WTC11 (cell line): ENCODE measurements around the gene SURF1. TPM values are rescaled to one million over a fixed set of nuclear protein-coding genes. Genes with fewer than 3 reads are reported as not detected.

Experiments
- HMGA2 ChIP-seq: fragments of 250-450 bp; sonication (Bioruptor Pico); IDR thresholded peaks from 2 replicates; pipeline ENCODE4 v1.4.0; 2021; ENCODE audit warnings: mild to moderate bottlenecking, moderate library complexity
- JUN ChIP-seq: sonication (generic); formaldehyde crosslinking; IDR thresholded peaks from 2 replicates; pipeline ENCODE4 v1.8.0; 2023; ENCODE audit warnings: mild to moderate bottlenecking, missing genetic modification reagents
- NFATC4 ChIP-seq: fragments of 250-450 bp; sonication (Bioruptor Pico); IDR thresholded peaks from 2 replicates; pipeline ENCODE4 v1.9.0; 2021; ENCODE audit warnings: mild to moderate bottlenecking
- NR3C1 ChIP-seq: sonication (generic); formaldehyde crosslinking; conservative IDR thresholded peaks from 2 replicates; pipeline ENCODE4 v1.8.1; 2023; ENCODE audit warnings: low read depth, mild to moderate bottlenecking, missing genetic modification reagents
- OVOL2 ChIP-seq: fragments of 250-450 bp; sonication (Bioruptor Pico); IDR thresholded peaks from 2 replicates; pipeline ENCODE4 v1.9.0; 2021; ENCODE audit warnings: mild to moderate bottlenecking, borderline replicate concordance
- SP1 ChIP-seq: sonication (generic); formaldehyde crosslinking; conservative IDR thresholded peaks from 2 replicates; pipeline ENCODE4 v1.8.1; 2022; ENCODE audit warnings: missing genetic modification reagents
- ZBTB21 ChIP-seq: sonication (generic); formaldehyde crosslinking; IDR thresholded peaks from 2 replicates; pipeline ENCODE4 v1.8.1; 2023; ENCODE audit warnings: mild to moderate bottlenecking, missing genetic modification reagents, borderline replicate concordance
- ZNF219 ChIP-seq: sonication (generic); formaldehyde crosslinking; IDR thresholded peaks from 2 replicates; pipeline ENCODE4 v1.8.0; 2023; ENCODE audit warnings: missing genetic modification reagents, mild to moderate bottlenecking, borderline replicate concordance
- ZNF232 ChIP-seq: sonication (generic); formaldehyde crosslinking; IDR thresholded peaks from 2 replicates; pipeline ENCODE4 v1.8.0; 2022; ENCODE audit warnings: mild to moderate bottlenecking, missing genetic modification reagents
- ZNF263 ChIP-seq: sonication (generic); formaldehyde crosslinking; IDR thresholded peaks from 2 replicates; pipeline ENCODE4 v1.8.1; 2022; ENCODE audit warnings: low read depth, mild to moderate bottlenecking, moderate library complexity, missing genetic modification reagents
- ZNF532 ChIP-seq: fragments of 250-450 bp; sonication (Bioruptor Pico); IDR thresholded peaks from 2 replicates; pipeline ENCODE4 v1.9.0; 2021; ENCODE audit warnings: mild to moderate bottlenecking, borderline replicate concordance
- total RNA-seq: library from RNA; stranded (reverse); gene quantifications from 3 replicates; pipeline ENCODE4 v1.2.3, GENCODE V29; 2021
- TF ChIP-seq, protein P1 (sequence below): fragments of 250-450 bp; sonication (Bioruptor Pico); IDR thresholded peaks from 2 replicates; pipeline ENCODE4 v1.9.0; 2021; ENCODE audit warnings: moderate library complexity, mild to moderate bottlenecking, inconsistent platforms, borderline replicate concordance
- TF ChIP-seq, protein P2 (sequence below): sonication (generic); formaldehyde crosslinking; IDR thresholded peaks from 2 replicates; pipeline ENCODE4 v1.8.0; 2022; ENCODE audit warnings: mild to moderate bottlenecking, missing genetic modification reagents
- TF ChIP-seq, protein P3 (sequence below): sonication (generic); formaldehyde crosslinking; IDR thresholded peaks from 2 replicates; pipeline ENCODE4 v1.8.0; 2023; ENCODE audit warnings: mild to moderate bottlenecking, missing genetic modification reagents
- TF ChIP-seq, protein P4 (sequence below): sonication (generic); formaldehyde crosslinking; IDR thresholded peaks from 2 replicates; pipeline ENCODE4 v1.8.1; 2023; ENCODE audit warnings: mild to moderate bottlenecking, missing genetic modification reagents

SURF1 gene
- total RNA-seq, 1 experiment from 2014 or later: 33.3 TPM

DNA sequence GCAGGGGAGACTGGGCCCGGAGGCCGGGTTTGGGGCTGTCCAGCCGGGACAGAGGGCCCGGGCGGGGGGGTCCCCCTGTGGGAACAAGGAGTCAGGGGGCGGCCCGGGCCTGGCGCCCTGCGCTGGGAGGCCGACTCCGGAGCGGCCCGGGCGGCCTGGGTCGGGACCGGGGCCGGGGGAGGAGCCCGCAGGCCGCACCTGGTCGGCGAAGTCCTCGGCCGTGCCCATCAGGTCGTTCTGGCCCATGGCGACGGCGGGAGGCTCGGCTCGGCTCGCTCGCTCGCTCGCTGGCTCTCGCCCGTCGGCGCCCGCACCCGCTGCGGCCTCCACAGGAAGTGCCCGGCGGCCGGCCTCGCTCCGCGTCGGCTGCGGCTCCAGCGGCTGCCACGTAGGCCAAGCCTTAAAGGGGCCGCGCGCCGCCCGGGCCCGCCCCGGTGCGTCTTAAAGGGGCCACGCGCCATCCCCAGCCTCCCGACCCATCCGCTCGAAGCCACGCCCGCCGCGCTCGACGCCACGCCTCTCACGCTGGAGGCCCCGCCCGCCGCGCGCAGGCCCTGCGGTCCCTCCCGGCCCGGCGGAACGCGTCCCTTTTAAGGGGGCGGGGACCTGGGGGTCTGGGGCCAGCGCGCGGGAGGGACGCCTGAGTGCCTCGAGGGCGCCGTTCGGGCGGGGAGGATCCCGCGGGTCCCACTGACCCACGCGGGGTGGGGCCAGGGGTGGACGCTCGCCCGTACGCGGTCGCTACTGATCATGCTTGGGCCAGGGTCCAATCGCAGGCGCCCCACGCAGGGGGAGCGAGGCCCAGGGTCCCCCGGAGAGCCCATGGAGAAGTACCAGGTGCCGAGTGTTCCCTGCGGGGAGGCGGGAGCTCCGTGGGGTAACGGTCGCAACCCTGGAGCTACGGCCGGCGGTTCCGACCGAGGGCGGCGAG, 19.7 kb upstream of the SURF1 start, which contains the start of the genes STKLD1 and SURF4 (continued):
- TF ChIP-seq ZNF532 (CRISPR knock-in tag) (no peak), HMGA2 (CRISPR knock-in tag) (no peak), ZNF232 (CRISPR knock-in tag) (peak; percentile 26), SP1 (CRISPR knock-in tag) (peak; percentile 100), JUN (CRISPR knock-in tag) (no peak), NFATC4 (CRISPR knock-in tag) (no peak), OVOL2 (no peak), ZNF263 (peak; percentile 29; the same call in 1 of the 2 replicates), ZNF219 (CRISPR knock-in tag) (no peak), NR3C1 (CRISPR knock-in tag) (0 out of 2 replicates have a peak, but pooled peaks have one; percentile 70), ZBTB21 (peak; percentile 76)
- TF ChIP-seq, protein P1, sequence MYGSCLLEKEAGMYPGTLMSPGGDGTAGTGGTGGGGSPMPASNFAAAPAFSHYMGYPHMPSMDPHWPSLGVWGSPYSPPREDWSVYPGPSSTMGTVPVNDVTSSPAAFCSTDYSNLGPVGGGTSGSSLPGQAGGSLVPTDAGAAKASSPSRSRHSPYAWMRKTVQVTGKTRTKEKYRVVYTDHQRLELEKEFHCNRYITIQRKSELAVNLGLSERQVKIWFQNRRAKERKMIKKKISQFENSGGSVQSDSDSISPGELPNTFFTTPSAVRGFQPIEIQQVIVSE: no peak
- TF ChIP-seq, protein P2, sequence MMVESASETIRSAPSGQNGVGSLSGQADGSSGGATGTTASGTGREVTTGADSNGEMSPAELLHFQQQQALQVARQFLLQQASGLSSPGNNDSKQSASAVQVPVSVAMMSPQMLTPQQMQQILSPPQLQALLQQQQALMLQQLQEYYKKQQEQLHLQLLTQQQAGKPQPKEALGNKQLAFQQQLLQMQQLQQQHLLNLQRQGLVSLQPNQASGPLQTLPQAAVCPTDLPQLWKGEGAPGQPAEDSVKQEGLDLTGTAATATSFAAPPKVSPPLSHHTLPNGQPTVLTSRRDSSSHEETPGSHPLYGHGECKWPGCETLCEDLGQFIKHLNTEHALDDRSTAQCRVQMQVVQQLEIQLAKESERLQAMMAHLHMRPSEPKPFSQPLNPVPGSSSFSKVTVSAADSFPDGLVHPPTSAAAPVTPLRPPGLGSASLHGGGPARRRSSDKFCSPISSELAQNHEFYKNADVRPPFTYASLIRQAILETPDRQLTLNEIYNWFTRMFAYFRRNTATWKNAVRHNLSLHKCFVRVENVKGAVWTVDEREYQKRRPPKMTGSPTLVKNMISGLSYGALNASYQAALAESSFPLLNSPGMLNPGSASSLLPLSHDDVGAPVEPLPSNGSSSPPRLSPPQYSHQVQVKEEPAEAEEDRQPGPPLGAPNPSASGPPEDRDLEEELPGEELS: peak; percentile 14; the same call in 1 of the 2 replicates
- TF ChIP-seq, protein P3, sequence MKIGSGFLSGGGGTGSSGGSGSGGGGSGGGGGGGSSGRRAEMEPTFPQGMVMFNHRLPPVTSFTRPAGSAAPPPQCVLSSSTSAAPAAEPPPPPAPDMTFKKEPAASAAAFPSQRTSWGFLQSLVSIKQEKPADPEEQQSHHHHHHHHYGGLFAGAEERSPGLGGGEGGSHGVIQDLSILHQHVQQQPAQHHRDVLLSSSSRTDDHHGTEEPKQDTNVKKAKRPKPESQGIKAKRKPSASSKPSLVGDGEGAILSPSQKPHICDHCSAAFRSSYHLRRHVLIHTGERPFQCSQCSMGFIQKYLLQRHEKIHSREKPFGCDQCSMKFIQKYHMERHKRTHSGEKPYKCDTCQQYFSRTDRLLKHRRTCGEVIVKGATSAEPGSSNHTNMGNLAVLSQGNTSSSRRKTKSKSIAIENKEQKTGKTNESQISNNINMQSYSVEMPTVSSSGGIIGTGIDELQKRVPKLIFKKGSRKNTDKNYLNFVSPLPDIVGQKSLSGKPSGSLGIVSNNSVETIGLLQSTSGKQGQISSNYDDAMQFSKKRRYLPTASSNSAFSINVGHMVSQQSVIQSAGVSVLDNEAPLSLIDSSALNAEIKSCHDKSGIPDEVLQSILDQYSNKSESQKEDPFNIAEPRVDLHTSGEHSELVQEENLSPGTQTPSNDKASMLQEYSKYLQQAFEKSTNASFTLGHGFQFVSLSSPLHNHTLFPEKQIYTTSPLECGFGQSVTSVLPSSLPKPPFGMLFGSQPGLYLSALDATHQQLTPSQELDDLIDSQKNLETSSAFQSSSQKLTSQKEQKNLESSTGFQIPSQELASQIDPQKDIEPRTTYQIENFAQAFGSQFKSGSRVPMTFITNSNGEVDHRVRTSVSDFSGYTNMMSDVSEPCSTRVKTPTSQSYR (CRISPR knock-in tag): 0 out of 2 replicates have a peak, but pooled peaks have one; percentile 15
- TF ChIP-seq, protein P4, sequence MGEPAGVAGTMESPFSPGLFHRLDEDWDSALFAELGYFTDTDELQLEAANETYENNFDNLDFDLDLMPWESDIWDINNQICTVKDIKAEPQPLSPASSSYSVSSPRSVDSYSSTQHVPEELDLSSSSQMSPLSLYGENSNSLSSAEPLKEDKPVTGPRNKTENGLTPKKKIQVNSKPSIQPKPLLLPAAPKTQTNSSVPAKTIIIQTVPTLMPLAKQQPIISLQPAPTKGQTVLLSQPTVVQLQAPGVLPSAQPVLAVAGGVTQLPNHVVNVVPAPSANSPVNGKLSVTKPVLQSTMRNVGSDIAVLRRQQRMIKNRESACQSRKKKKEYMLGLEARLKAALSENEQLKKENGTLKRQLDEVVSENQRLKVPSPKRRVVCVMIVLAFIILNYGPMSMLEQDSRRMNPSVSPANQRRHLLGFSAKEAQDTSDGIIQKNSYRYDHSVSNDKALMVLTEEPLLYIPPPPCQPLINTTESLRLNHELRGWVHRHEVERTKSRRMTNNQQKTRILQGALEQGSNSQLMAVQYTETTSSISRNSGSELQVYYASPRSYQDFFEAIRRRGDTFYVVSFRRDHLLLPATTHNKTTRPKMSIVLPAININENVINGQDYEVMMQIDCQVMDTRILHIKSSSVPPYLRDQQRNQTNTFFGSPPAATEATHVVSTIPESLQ: no peak
